SK-N-MC (cell line): ENCODE measurements around the gene KCNN3.

Source experiments
- EZH2 ChIP-seq: fragments of 200-600 bp; sonication (generic); IDR thresholded peaks from one replicate; pipeline ENCODE4 v1.6.1; 2017; ENCODE audit warnings: antibody characterized with exemption
- POLR2AphosphoS5 ChIP-seq: IDR thresholded peaks from 2 replicates; pipeline ENCODE4 v1.6.1; 2012; ENCODE audit warnings: mild to moderate bottlenecking, low read depth, low read length, borderline replicate concordance

- no peak for TF ChIP-seq EZH2
- no peak for TF ChIP-seq POLR2AphosphoS5
These were observed 5.7 kb downstream of the KCNN3 start for GRCh38 chr1:154864189-154864975.
